ENCODE results near the gene AKAP4. TPM values are rescaled to one million over a fixed set of nuclear protein-coding genes. Genes with fewer than 3 reads are reported as not detected.

The AKAP4 gene
- total RNA-seq, 1 experiment from 2014 or later = not detected

DNA sequence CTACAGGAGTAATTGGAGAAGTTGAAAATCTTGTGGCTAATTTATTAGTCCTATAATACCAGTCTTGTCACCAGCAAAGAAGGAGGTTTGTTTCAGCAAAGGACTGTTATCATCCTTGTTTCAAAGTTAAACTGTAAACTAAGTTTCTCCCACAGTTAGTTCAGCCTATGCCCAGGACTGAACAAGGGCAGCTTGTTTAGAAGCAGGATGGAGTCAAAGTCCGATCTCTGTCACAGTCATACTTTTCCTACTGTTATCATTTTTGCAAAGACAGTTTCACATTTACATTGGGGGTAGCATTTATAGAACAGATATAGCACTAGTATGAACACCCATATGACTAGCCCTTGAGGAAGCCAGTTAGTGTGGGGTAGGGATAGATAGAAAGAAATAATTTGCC lies 46.4 kb downstream of the AKAP4 start:
- Histone ChIP-seq H3K9ac (ENCODE audit: extremely low read depth, insufficient read length, low read length) (no peak overlapping the region), H3K27me3 (ENCODE audit: insufficient read depth, low read length) (no peaks in the 10 kb centered on the region), H4K20me1 (ENCODE audit: control insufficient read depth, insufficient read depth, insufficient read length) (no peaks in the 10 kb centered on the region), H2BK5ac (ENCODE audit: insufficient read length, low read length) (no peak overlapping the region), H3K4me1 (ENCODE audit: insufficient read depth, low read length) (no peaks in the 10 kb centered on the region), H3K79me1 (ENCODE audit: insufficient read depth, low read depth, low read length, poor library complexity, severe bottlenecking) (no peaks in the 10 kb centered on the region), H2BK20ac (ENCODE audit: low read depth, low read length, poor library complexity, severe bottlenecking) (no peak overlapping the region), H3K79me2 (ENCODE audit: insufficient read depth, low read length) (no peaks in the 10 kb centered on the region), H3K23ac (ENCODE audit: insufficient read length, low read depth, low read length) (no peak overlapping the region), H3T11ph (ENCODE audit: low read length) (no peak overlapping the region), H2BK120ac (ENCODE audit: low read depth, low read length, poor library complexity, severe bottlenecking) (no peak overlapping the region), H4K91ac (ENCODE audit: insufficient read length, low read depth, low read length) (no peak overlapping the region), H2BK15ac (ENCODE audit: low read depth, low read length) (no peak overlapping the region), H3K9me3 (ENCODE audit: control insufficient read depth, low read depth, low read length) (peaks cover 19% of the 10 kb centered on the region), H2AK5ac (ENCODE audit: insufficient read length, low read length) (no peak overlapping the region), H3K23me2 (ENCODE audit: insufficient read length, low read depth, low read length, poor library complexity, severe bottlenecking) (no peaks in the 10 kb centered on the region), H3K4ac (ENCODE audit: low read depth, low read length) (no peak overlapping the region), H3K4me2 (ENCODE audit: insufficient read depth, insufficient read length, low read length) (no peak overlapping the region), H3K18ac (ENCODE audit: insufficient read length, low read depth, low read length) (no peak overlapping the region), H3K27ac (ENCODE audit: insufficient read length, low read depth, low read length) (no peak overlapping the region), H3K14ac (ENCODE audit: insufficient read depth, low read length) (no peak overlapping the region), H3K56ac (ENCODE audit: insufficient read length, low read depth, low read length) (no peak overlapping the region), H2AFZ (ENCODE audit: low read length) (no peak overlapping the region), H4K8ac (replicated peaks; ENCODE audit: insufficient read length, low read depth, low read length) (no peak overlapping the region), H4K5ac (ENCODE audit: insufficient read length, low read depth, low read length) (no peak overlapping the region), H2BK12ac (ENCODE audit: insufficient read length, low read depth, low read length) (no peak overlapping the region)
- no peak overlapping the region for H3K4me3 Mint-ChIP-seq
- TF ChIP-seq, protein P1, sequence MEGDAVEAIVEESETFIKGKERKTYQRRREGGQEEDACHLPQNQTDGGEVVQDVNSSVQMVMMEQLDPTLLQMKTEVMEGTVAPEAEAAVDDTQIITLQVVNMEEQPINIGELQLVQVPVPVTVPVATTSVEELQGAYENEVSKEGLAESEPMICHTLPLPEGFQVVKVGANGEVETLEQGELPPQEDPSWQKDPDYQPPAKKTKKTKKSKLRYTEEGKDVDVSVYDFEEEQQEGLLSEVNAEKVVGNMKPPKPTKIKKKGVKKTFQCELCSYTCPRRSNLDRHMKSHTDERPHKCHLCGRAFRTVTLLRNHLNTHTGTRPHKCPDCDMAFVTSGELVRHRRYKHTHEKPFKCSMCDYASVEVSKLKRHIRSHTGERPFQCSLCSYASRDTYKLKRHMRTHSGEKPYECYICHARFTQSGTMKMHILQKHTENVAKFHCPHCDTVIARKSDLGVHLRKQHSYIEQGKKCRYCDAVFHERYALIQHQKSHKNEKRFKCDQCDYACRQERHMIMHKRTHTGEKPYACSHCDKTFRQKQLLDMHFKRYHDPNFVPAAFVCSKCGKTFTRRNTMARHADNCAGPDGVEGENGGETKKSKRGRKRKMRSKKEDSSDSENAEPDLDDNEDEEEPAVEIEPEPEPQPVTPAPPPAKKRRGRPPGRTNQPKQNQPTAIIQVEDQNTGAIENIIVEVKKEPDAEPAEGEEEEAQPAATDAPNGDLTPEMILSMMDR (conservative IDR thresholded peaks at IDR 0.05) = no peak
- no peaks in the 10 kb centered on the region for H3K4me1 Mint-ChIP-seq
- H3K9me3 Mint-ChIP-seq = peaks cover 65 to 68% of the 10 kb centered on the region in 2 experiments
- WGBS (ENCODE audit: extremely low coverage, insufficient read length, low lambda C conversion rate) = no CpG with 5 or more reads among the region's 1 CpG
- no peak for DNase-seq
- H3K27ac Mint-ChIP-seq = no peak overlapping the region
- peaks cover 0 to 14% (median 1%) of the 10 kb centered on the region in 3 experiments; a peak in 6 of 7 replicates for H3K36me3 Mint-ChIP-seq (ENCODE audit: insufficient read depth in 1 of 3, low read depth in 3 of 3)
- H3K27me3 Mint-ChIP-seq (ENCODE audit: low read depth) = no peaks in the 10 kb centered on the region

Data from H9 (cell line).